Immature natural killer cell (primary cell): Measurements from ENCODE around the gene ETNK2. TPM values are rescaled to one million over a fixed set of nuclear protein-coding genes. Genes with fewer than 3 reads are reported as not detected.

ENCODE experiments used
- DNase-seq, 3 donors: peaks; one replicate each; pipeline ENCODE4 v3.0.0; 2022; ENCODE audit warnings: mixed read lengths in 1 of 3
- H3K27ac Mint-ChIP-seq, 6 donors: one replicate each; pipeline ENCODE4 v1.8.0; 2020; ENCODE audit warnings: mixed read lengths in 6 of 6, mild to moderate bottlenecking in 5 of 6, inconsistent platforms in 4 of 6, moderate library complexity in 3 of 6
- H3K27me3 Mint-ChIP-seq, 3 donors: one replicate each; pipeline ENCODE4 v1.8.0; 2020 to 2021; ENCODE audit warnings: low read depth in 3 of 3, mild to moderate bottlenecking in 3 of 3, mixed read lengths in 3 of 3, moderate library complexity in 3 of 3, inconsistent platforms in 1 of 3
- H3K36me3 Mint-ChIP-seq, 3 donors: one replicate each; pipeline ENCODE4 v1.8.0; 2020; ENCODE audit warnings: mixed read lengths in 3 of 3, inconsistent platforms in 2 of 3, mild to moderate bottlenecking in 2 of 3
- H3K4me1 Mint-ChIP-seq, 2 donors: one replicate each; pipeline ENCODE4 v1.8.0; 2020; ENCODE audit warnings: inconsistent platforms in 2 of 2, mild to moderate bottlenecking in 2 of 2, mixed read lengths in 2 of 2, moderate library complexity in 1 of 2
- H3K4me3 Mint-ChIP-seq, 5 donors: one replicate each; pipeline ENCODE4 v1.8.0; 2020; ENCODE audit warnings: mild to moderate bottlenecking in 5 of 5, mixed read lengths in 5 of 5, inconsistent platforms in 3 of 5, moderate library complexity in 3 of 5
- H3K9me3 Mint-ChIP-seq, 6 donors: one replicate each; pipeline ENCODE4 v1.8.0; 2020; ENCODE audit warnings: mild to moderate bottlenecking in 6 of 6, mixed read lengths in 6 of 6, inconsistent platforms in 4 of 6, moderate library complexity in 3 of 6
- polyA plus RNA-seq, 3 donors: library from polyadenylated mRNA; unstranded; fragments of 300-500 nt; fragmentation: Illumina TruSeq; gene quantifications; one replicate each; pipeline ENCODE4 v1.2.3, GENCODE V29; 2021

The ETNK2 gene
- polyA plus RNA-seq, 3 donors from 2014 or later = 1.4 to 4.8 (median 3.7) TPM

GRCh38 chr1:204169858-204170257 is 18.0 kb upstream of the ETNK2 start:
- no peak overlapping the region for H3K27ac Mint-ChIP-seq
- H3K36me3 Mint-ChIP-seq = peaks cover 0 to 7% (median 4%) of the 10 kb centered on the region in 3 donors
- peaks cover 24 to 44% (median 35%) of the 10 kb centered on the region in 6 donors for H3K9me3 Mint-ChIP-seq
- H3K4me1 Mint-ChIP-seq = no peaks in the 10 kb centered on the region
- H3K4me3 Mint-ChIP-seq = no peak overlapping the region
- peaks cover 0 to 12% (median 7%) of the 10 kb centered on the region in 3 donors for H3K27me3 Mint-ChIP-seq
- DNase-seq = no peak

- peaks cover 0 to 7% (median 4%) of the 10 kb centered on the region in 3 donors for H3K36me3 Mint-ChIP-seq
- H3K4me1 Mint-ChIP-seq = no peaks in the 10 kb centered on the region
- H3K9me3 Mint-ChIP-seq = peaks cover 23 to 44% (median 35%) of the 10 kb centered on the region in 6 donors
- no peak for DNase-seq
- H3K4me3 Mint-ChIP-seq = no peak overlapping the region
- no peak overlapping the region for H3K27ac Mint-ChIP-seq
- peaks cover 2 to 8% (median 5%) of the 10 kb centered on the region in 3 donors for H3K27me3 Mint-ChIP-seq
Observed at GRCh38 chr1:204167730-204168129, 15.9 kb upstream of the ETNK2 start.

- Mint-ChIP-seq H3K9me3 (peaks cover 19 to 33% (median 27%) of the 10 kb centered on the region in 6 donors), H3K4me1 (no peaks in the 10 kb centered on the region), H3K36me3 (peaks cover 0 to 4% (median 4%) of the 10 kb centered on the region in 3 donors), H3K27me3 (peaks cover 4 to 5% (median 5%) of the 10 kb centered on the region in 3 donors), H3K27ac (no peak within 1 kb of the TSS), H3K4me3 (no peak within 1 kb of the TSS)
- DNase-seq = no peak
Observed at GRCh38 chr1:204166219-204166618, 14.4 kb upstream of the ETNK2 start, which contains the start of gene REN. Gene REN, minus strand, starts transcription at chr1:204166337. Its CDS starts 44 bp downstream, at chr1:204166293.

GRCh38 chr1:204162494-204163074 is 10.7 kb upstream of the ETNK2 start:
- DNase-seq = peak; percentile 62 to 67 (median 65)
- Mint-ChIP-seq H3K4me3 (no peak overlapping the region), H3K27ac (no peak overlapping the region), H3K27me3 (peaks cover 1 to 10% (median 4%) of the 10 kb centered on the region in 3 donors), H3K36me3 (no peaks in the 10 kb centered on the region), H3K4me1 (no peaks in the 10 kb centered on the region), H3K9me3 (peaks cover 0 to 1% (median 0%) of the 10 kb centered on the region in 6 donors)

- H3K4me1 Mint-ChIP-seq = no peaks in the 10 kb centered on the region
- H3K27ac Mint-ChIP-seq = no peak overlapping the region
- no peak overlapping the region for H3K4me3 Mint-ChIP-seq
- DNase-seq = no peak
- H3K27me3 Mint-ChIP-seq = peaks cover under 1 to 10% (median 4%) of the 10 kb centered on the region in 3 donors
- no peaks in the 10 kb centered on the region for H3K9me3 Mint-ChIP-seq
- H3K36me3 Mint-ChIP-seq = no peaks in the 10 kb centered on the region
Observed at GRCh38 chr1:204161609-204162493, 10.0 kb upstream of the ETNK2 start.

GRCh38 chr1:204157962-204158361 is 6.1 kb upstream of the ETNK2 start:
- H3K27ac Mint-ChIP-seq = no peak overlapping the region
- no peak overlapping the region for H3K4me3 Mint-ChIP-seq
- no peaks in the 10 kb centered on the region for H3K36me3 Mint-ChIP-seq
- no peaks in the 10 kb centered on the region for H3K9me3 Mint-ChIP-seq
- peaks cover 0 to under 1% of the 10 kb centered on the region in 2 donors for H3K4me1 Mint-ChIP-seq
- no peak for DNase-seq
- H3K27me3 Mint-ChIP-seq = peaks cover 0 to 8% (median 3%) of the 10 kb centered on the region in 3 donors

GRCh38 chr1:204155881-204156280 is 4.0 kb upstream of the ETNK2 start:
- peaks cover 0 to 7% of the 10 kb centered on the region in 2 donors for H3K4me1 Mint-ChIP-seq
- no peak overlapping the region for H3K27ac Mint-ChIP-seq
- no peaks in the 10 kb centered on the region for H3K36me3 Mint-ChIP-seq
- H3K9me3 Mint-ChIP-seq = no peaks in the 10 kb centered on the region
- peaks cover 1 to 12% (median 3%) of the 10 kb centered on the region in 3 donors for H3K27me3 Mint-ChIP-seq
- no peak for DNase-seq
- H3K4me3 Mint-ChIP-seq = no peak overlapping the region

GRCh38 chr1:204154568-204155255 is 2.9 kb upstream of the ETNK2 start:
- H3K27ac Mint-ChIP-seq = no peak overlapping the region

GRCh38 chr1:204153667-204154066 is 1.8 kb upstream of the ETNK2 start:
- Mint-ChIP-seq H3K9me3 (no peaks in the 10 kb centered on the region), H3K27me3 (peaks cover 1 to 12% (median 3%) of the 10 kb centered on the region in 3 donors)

More at GRCh38 chr1:204154568-204155255, 2.9 kb upstream of the ETNK2 start:
- Mint-ChIP-seq H3K4me1 (peaks cover 0 to 10% of the 10 kb centered on the region in 2 donors), H3K9me3 (no peaks in the 10 kb centered on the region), H3K4me3 (peak overlapping the region in 2 of 5 donors; percentile 27 to 42), H3K27me3 (peaks cover 1 to 12% (median 3%) of the 10 kb centered on the region in 3 donors), H3K36me3 (no peaks in the 10 kb centered on the region)
- DNase-seq = no peak

GRCh38 chr1:204152310-204153044 is 633 bp upstream of the ETNK2 start:
- DNase-seq = peak in 1 of 3 donors; percentile 13
- Mint-ChIP-seq H3K9me3 (no peaks in the 10 kb centered on the region), H3K4me1 (peaks cover 0 to 10% of the 10 kb centered on the region in 2 donors), H3K27me3 (peaks cover 1 to 6% (median 3%) of the 10 kb centered on the region in 3 donors), H3K27ac (peak overlapping the region in 1 of 6 donors; percentile 61), H3K36me3 (no peaks in the 10 kb centered on the region), H3K4me3 (peak overlapping the region; percentile 69 to 83 (median 77))

More at GRCh38 chr1:204153667-204154066, 1.8 kb upstream of the ETNK2 start:
- peak overlapping the region in 1 of 5 donors; percentile 22 for H3K4me3 Mint-ChIP-seq
- peak overlapping the region in 1 of 6 donors; percentile 8 for H3K27ac Mint-ChIP-seq
- no peaks in the 10 kb centered on the region for H3K36me3 Mint-ChIP-seq
- DNase-seq = no peak
- H3K4me1 Mint-ChIP-seq = peaks cover 0 to 10% of the 10 kb centered on the region in 2 donors

- no peaks in the 10 kb centered on the region for H3K36me3 Mint-ChIP-seq
- H3K4me1 Mint-ChIP-seq = peaks cover 0 to 10% of the 10 kb centered on the region in 2 donors
Observed at GRCh38 chr1:204150702-204151551, 917 bp downstream of the ETNK2 start.

More at GRCh38 chr1:204150702-204151551, 917 bp downstream of the ETNK2 start:
- Mint-ChIP-seq H3K27me3 (peaks cover 1 to 6% (median 1%) of the 10 kb centered on the region in 3 donors), H3K4me3 (peak overlapping the region; percentile 56 to 77 (median 70)), H3K27ac (peak overlapping the region in 2 of 6 donors; percentile 34 to 48), H3K9me3 (no peaks in the 10 kb centered on the region)
- DNase-seq = peak in 2 of 3 donors; percentile 14 to 15
